D721Med (cell line): ENCODE results near the gene ERCC6L.

Source experiments
- DNase-seq: peaks from one replicate; pipeline ENCODE4 v3.0.0; 2011; ENCODE audit warnings: low spot score; ENCODE audit not compliant: insufficient read length
- FAIRE-seq: peaks from 2 replicates; lab custom pipeline; 2011; peaks lifted over from hg19 to GRCh38; lab: Jason Lieb, UNC
- CTCF ChIP-seq: IDR thresholded peaks from 2 replicates; pipeline ENCODE4 v1.5.1; 2012; ENCODE audit warnings: mild to moderate bottlenecking, control low read depth; ENCODE audit not compliant: insufficient read depth; ENCODE audit errors: missing control alignments

ERCC6L gene

GRCh38 chrX:72262077-72262476 is 23.2 kb upstream of the ERCC6L start:
- FAIRE-seq = no peak
- no peak for DNase-seq
- no peak for TF ChIP-seq CTCF

DNA sequence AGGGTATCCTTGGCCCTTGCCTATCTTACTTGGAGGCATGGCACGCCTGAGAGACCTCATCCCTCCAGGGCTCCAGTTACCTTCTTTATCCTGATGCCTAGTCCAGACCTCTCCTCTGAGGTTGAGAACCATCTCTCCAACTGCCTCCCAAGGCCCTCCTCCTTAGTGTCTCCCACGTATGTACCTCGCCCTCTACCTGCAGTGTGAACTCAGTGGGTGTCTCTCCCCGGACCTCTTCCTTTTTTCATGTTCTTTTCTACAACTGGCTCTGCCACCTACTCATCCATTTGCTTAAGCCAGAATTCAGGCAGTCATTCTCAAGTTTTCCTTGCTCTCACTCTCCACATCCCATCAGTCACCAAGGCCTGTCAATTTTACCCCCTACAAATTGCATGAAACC is 21.6 kb upstream of the ERCC6L start:
- FAIRE-seq (no peak), DNase-seq (no peak)
- TF ChIP-seq CTCF = no peak

GRCh38 chrX:72258174-72258573 is 19.3 kb upstream of the ERCC6L start:
- FAIRE-seq (no peak), DNase-seq (no peak)
- no peak for TF ChIP-seq CTCF

DNA sequence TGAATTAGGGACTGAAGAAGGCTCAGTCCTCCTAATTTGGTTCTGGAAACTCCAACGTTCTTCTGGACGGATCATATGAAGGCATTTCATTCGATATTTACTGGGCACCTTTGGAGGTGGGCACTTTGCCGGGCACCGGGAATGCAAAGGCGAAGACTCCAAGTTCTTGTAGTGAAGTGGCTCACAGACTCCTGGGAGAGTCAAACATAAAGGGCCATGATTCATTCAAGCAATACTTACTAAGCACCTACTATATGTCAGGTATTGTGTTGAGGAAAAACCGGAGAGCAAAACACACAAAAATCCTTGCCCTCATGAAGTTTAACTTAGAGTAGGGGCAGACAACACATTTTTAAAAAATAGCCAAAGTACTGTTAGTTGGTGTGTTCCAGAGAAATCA is 17.0 kb upstream of the ERCC6L start:
- no peak for FAIRE-seq
- TF ChIP-seq CTCF = no peak
- DNase-seq = no peak

- DNase-seq (no peak), FAIRE-seq (no peak)
- no peak for TF ChIP-seq CTCF
Measured at GRCh38 chrX:72255445-72255844, 16.6 kb upstream of the ERCC6L start.

DNA sequence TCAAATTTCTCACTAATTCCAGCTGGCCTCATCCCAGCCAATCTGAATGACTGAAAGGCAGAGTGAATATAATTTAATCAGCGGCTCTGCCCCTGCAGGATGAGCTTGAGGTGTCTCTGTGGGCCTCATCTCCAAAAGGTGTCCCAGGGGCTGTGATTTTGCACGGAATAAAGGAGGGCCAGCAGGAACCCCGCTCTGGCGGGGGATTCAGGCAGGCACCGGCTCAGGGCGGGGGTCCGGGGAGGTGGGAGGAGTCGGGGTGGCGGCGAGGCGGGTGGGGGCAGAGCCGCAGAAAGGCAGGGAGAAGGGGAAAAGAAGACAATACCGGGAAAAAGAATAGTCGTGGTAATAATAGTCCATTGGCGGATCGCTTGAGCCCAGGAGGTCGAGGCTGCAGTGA is 16.0 kb upstream of the ERCC6L start:
- no peak for TF ChIP-seq CTCF
- no peak for FAIRE-seq
- no peak for DNase-seq

DNA sequence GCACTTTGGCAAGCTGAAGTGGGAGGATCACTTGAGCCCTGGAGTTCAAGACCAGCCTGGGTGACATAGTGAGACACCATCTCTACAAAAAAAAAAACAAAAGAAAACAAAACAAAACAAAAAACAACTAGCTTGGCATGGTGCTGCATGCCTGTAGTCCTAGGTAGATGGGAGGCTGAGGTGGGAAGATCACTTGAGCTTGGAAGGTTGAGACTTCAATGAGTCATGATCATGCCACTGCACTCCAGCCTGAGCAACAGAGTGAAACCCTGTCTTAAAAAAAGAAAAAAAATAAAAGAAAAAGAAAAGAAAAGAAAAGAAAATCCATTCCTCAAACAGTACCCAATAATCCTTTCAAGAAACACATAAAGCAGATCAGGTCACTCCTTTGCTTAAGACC is 14.9 kb upstream of the ERCC6L start:
- no peak for DNase-seq
- no peak for TF ChIP-seq CTCF
- no peak for FAIRE-seq
